Measurements from ENCODE around the gene C1orf21.
"Not testable (repeated sequence)": the region's sequence is repeated elsewhere in the genome, so short reads cannot be mapped to it uniquely, and the experiment has no call there.

C1orf21 gene

DNA sequence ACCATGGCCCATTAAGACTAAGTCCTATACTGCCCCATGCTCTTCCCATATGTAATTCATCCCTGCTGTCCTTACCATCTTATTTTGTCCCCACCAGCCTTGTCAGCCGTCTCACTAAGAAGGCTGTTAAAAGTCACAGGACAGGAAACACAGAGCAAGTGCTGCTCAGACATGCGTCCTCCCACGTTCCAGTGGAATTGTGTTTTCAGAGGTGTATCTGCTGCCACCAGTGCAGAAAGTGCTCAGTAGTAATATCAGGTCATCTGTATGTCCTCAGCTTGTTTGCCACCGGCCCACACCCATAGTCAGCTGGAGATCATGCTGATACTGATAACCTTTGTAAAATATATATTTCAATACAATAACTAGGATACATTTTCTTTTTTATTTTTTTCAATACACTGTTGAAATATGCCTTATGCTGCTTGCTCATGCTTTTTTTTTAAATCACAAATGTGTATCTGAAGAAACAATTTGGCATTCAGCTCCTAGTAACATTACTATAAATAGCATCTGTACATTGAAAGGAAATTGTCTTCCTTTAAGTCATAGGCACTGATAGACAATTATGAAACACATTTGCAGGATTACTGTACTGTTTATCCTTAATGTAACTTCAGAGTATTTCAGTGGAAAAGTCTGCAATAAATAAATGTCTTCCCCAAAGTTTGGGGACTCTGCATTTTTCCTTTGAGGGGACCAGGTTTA, 211.0 kb downstream of the C1orf21 start:
- DNase-seq (ENCODE audit: low read depth, low spot score): no peak

DNA sequence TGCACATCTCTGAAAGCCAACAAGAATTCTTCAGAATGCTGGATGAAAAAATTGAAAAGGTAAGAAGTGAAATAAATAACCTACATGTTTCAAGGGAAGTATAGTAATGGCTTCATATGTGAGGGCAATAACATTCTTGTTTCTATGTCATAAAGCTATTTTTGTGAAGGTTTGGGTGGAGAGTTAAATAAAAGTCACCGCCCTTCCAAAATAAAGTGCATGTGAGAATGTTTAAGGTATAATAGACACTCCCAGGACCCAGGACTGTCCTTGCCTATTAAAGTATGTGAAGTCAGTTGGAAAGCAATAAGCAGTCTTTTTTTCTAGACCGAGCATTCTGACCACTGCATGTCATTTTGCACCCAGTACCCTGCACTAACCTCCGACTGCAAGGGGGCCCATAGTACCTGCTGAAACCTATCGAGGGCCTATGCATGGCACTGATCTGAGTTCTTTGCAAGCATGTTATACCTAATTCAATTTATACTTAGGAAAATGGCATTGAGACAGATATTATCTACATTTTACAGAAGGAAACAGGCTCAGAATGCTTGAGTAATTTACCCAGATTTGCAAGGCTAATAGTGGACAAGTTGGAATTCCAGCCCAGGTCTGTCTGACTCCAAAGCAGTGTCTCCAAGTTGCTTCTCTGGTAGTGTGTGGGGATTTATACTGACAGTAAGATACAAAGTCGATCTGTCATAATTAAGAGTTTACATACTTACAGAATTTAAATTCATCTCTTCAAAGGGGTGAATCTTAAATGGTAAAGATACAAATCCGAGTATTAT, 211.8 kb downstream of the C1orf21 start:
- no peak for DNase-seq (ENCODE audit: low read depth, low spot score)

DNA sequence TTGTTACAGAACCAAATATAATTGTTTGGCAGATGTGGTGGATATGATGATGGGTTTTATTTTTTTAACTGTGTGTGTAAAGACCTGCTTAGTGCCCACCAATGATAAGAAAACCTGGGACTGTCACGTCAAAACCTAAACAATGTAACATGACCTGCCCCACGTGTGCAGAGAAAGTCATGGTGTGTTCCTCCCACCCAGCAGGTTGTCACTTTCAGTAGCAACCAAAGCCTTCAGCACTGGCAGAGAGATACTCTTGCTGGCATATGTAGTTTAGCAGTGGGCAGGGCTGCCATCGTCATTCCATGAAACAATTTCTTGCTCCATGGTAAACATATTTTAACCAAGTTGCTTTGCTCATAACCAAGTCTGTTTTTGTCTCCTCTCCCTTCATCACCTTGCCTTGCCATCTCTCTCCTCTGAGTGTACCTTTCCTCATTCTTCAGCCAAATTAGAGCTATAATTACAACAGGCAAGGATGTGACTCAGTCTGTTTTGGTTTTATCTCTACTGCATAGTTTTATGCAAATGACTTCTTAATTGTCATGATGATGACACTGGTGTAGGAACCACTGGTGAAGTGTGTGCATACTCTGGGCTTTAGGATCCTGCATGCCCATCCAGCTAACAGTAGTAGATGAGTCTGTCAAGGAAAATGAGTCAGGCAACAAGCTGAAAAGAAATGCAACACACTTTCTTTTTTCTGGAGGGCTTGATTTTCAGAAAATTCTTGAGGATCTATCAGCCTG, 217.5 kb downstream of the C1orf21 start:
- no peak for DNase-seq (ENCODE audit: low read depth, low spot score)

DNA sequence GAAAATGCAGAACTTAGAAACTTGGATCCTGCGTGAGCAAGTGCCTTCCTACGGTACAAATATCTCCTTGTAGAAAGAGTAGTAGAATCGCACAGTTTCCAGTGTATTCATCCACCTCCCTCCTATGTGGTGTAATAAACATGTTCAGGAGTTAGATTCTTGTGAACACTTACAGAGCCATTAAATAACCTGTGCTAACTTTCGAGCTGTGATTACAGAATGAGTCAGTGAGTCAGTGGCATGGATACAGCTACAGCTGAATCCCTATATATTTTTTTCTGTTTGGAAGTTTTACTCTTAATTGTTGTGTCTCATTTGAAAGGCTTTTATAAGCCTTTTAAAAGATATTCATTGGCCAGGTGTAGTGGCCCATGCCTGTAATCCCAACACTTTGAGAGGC, 219.1 kb downstream of the C1orf21 start:
- no peak for DNase-seq (ENCODE audit: low read depth, low spot score)

DNA sequence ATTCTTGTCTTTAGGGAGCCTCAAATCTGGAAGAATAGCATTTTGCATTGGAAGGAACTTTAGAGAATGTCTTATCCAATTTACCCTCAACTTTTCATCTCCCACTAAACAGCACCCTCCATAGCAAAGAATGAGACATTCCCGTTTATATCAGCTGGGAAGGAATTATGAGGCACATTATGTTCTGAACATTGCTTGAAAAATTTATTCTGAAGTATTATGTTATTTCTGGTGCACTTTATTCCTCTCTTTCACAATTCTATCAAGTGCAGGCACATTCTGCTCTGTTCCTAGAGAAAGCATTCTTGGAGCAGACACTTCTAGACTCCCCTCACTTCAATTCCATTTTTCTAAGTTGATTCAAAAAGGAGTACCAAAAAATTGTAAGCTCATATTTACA, 220.0 kb downstream of the C1orf21 start:
- DNase-seq (ENCODE audit: low read depth, low spot score): no peak

DNA sequence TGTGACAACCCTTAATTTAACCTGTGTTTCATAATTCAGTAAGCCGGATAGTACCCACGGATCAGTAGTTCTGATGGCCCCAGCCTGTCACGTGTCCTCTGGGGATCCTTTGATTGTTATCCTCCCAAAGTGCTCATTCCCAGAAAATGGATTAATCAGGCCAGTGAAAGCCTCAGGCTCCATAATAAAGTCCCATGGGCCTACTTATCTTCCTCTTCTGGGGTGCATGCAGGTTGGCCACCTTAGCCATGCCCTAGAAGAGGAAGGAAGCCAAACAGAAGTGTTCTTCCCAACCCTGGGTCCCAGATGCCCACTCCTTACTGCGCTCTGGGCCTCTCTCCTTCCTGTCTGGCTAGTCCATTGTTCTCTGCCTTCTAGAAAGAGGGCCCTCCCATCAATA, 221.8 kb downstream of the C1orf21 start:
- DNase-seq (ENCODE audit: low read depth, low spot score): no peak

DNA sequence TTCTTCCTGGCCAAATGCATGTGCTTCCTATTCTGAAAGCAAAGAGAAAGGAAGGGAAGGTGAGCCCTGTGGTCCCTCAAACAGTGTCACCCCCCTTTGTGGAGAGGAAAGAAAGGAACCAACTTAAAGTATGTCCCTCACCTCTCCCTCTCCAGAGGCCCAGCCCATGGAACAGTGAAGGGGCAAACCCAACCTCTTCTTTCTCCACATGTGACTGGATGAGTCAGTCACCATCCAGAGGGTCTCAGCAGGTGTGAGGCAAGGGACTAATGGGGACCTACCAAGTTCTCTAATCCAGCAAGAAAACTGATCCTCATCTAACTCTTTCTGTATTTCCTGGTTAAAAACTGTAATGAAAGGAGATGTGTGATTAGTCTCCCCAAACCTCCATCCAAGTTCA, 222.2 kb downstream of the C1orf21 start:
- DNase-seq (ENCODE audit: low read depth, low spot score): no peak

DNA sequence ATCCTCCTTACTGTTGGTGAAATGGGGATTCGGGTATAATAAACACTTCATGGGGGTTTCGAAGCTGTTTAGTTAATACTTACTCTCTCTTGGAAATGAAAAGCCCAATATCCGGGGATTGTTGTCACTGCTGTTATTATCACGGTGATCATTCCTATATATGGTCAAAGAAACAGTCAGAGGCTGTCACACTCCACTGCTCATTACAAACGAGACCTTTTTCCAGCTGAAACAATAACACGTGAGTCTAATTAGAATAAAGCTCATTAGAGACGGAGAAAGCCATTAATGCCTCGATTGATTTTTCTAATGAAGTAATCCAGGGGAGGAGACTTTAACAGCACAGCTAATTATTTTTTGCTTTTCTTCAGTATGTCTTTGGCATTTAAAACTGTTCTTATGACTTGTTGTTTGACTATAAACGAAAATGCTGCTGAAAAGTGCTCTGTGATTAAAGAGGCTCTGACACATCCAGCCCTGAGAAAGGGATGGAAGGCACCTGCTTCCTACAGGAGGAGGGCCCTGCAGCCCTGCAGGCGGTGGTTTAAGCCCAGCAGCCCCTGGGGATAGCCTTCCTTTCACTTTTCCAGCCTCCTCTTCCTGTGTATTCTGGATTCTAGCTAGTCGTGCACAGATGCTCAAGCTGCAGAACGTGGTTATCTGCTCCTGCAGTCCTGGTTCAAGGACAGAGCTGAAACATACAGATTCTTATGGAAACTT, 224.2 kb downstream of the C1orf21 start:
- no peak for DNase-seq (ENCODE audit: low read depth, low spot score)

DNA sequence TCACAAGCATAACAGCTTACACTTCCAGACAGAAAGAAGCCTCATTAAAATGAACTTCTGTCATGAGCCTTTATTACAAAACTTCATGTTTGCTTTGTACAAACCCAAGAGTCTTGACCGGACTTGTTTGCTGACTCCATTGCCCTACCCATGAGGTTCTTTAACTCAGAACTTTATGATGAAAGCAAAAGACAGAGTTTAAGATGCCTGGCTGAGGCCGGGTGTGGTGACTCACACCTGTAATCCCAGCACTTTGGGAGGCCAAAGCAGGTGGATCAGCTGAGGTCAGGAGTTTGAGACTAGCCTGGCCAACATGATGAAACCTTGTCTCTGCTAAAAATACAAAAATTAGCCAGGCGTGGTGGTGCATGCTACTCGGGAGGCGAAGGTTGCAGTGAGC, 225.4 kb downstream of the C1orf21 start:
- not testable (repeated sequence) for DNase-seq (ENCODE audit: low read depth, low spot score)

DNA sequence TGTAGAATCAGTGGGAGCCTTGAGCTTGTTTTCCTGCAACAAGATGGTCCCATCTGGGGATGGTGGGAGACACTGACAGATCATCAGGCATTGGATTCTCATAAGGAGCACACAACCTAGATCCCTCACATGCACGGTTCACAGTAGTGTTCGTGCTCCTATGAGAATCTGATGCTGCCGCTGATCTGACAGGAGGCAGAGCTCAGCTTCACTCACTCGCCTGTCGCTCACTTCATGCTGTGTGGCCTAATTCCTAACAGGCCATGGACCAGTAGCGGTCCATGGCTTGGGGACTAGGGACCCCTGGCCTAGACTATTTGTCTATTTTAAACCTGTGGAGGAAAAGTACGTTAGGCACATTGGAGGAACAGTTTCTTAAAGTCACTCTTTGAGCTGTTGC, 227.8 kb downstream of the C1orf21 start:
- no peak for DNase-seq (ENCODE audit: low read depth, low spot score)

DNA sequence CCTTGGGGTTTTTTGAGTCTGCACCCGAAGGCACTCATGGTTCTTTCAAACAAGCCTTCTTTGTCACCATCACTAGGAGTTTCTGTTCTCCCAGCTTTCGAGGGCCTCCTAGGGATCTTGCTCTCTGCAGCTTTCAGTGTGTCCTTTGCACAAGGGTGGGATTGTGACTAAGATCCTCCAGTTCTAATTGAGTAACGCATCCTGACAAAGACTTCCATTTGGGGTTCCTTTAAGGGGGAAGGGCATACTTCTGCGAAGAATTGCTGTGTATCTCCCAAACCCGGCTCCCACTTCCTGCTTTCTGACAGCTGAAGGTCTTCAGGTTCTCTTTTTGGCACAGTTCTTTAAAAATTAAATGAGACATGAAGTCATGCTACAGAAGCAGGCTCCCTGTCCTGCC, 228.5 kb downstream of the C1orf21 start:
- no peak for DNase-seq (ENCODE audit: low read depth, low spot score)

DNA sequence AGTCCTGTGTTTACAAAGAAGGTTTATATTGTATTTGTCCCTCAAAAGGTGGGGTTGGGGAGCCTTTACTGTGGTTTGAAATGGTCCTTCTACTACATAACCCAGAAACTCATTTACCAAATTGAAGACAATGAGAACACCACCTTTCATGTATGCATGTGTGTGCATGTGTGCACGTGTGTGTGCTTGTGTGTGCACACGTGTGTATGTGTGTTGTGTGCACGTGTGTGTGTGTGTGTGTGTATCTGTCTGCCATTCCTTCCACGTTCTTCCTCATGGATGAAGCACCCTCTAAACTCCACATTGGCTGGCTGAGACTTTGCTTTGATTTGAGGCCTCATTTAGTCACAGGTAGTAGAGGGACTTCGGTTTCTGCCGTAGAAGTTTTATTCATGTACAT, 229.7 kb downstream of the C1orf21 start:
- no peak for DNase-seq (ENCODE audit: low read depth, low spot score)

DNA sequence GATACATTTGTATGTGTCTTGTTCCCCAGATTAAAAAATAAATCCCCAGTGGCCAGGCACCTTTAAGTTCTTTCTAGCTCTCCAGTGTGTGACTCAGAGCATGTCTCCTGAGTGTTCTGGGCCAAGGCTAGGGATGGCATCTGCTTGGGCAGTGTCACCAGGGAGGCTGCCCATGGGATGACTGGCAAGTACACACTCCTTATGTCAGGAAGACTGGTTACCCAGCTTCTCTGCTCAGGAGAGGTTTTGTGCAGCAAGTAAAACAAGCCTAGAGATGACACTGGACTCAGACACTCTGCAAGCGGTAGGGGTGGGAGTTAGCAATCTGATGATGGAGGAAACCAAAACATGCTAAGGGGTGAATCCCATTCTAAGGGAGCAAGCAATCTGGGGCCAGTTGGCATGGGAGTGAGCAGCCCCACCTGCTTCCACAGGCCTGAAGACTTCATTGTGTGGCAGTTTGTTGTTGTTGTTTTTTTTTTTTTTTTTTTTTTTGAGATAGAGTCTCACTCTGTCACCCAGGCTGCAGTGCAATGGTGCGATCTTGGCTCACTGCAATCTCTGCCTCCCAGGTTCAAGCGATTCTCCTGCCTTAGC, 230.7 kb downstream of the C1orf21 start:
- DNase-seq (ENCODE audit: low read depth, low spot score): no peak

DNA sequence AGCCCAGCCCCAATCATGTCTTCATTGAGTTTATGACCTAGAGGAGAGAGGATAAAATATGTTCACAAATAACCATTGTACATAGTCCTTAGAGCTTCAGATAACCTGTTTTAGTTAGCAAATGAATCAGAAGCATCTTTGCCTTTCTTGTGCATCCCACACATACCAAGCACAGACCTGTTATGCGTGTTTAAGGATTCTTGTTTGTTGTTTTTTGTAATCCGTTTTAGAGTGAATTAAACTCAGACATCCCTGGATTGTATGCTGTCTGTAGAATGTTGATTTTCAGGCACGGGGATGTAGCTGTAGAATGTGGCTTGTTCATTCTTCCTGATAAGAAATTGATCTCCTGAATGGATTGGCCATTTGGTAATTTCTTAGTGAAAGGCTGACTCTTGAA, 232.0 kb downstream of the C1orf21 start:
- no peak for DNase-seq (ENCODE audit: low read depth, low spot score)

DNA sequence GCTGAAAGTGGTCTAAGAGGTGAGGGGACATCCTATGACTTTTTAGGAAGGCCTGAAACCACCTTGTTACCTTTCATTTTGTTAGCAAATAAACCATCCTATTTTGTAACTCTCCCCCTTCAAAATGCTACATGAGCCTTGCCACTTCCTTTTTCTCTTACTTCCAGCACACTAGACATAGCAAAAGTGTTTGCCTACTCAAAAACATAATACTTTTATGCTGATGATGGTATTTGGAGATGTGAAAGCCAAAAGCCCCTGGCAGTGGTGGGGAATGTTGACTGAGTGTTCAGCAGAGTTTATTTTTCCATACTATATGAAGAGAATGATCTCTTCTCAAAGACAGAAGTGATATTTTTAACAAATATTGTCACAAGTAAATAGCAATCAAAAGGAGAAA, 233.6 kb downstream of the C1orf21 start:
- DNase-seq (ENCODE audit: low read depth, low spot score): no peak

DNA sequence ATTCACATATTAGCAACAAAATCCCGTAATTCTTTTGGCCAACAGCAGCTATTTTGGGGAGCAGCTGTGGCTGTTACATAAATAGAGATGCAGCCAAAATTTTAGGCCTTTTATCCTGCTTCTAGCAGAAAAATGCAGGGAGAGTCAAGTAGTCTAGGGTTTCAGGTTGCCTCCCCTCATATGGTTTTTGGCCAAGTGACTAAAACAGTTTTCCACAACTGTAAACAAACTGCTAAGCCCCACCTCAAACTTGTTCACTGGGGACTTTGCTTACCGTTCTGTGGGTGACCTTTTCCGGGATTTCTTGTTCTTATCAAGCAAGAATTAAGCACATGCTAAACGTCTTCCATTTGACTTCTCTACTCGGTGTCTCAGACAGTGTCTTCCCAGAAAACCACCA, 234.4 kb downstream of the C1orf21 start:
- DNase-seq (ENCODE audit: low read depth, low spot score): no peak

DNA sequence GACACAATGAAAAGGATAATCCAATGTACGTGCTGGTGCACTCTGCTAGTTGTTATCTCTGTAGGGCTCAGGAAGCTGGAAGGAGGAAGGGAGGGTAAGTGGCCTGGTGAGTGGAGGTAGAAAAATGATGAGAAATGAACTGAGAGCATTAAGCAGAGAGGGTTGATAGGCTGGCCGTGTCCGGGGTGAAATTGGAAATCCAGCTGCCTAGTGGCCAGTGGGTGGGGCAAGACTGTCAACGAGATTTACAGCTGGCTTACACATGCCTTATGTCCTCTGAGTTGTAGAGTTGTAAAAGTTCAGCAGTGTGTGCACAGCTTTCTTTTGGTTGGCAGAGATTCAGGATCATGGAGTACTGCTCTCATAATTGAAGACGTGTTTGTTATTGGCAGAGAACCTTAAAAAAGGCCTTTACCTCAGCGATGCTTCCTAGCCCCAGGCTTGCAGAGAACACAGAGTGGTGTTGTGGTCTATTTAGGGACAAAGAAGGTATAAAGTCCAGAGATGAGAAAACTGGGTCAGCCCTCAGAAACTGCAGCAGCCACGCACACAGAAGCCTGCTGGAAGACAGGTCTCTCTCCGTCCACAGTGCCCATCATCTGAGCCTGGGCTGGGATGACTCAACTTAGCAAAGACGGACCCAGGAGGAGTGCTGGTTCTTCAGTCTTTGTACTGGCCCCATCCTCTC, 235.5 kb downstream of the C1orf21 start:
- peak; percentile 97 for DNase-seq (ENCODE audit: low read depth, low spot score)

DNA sequence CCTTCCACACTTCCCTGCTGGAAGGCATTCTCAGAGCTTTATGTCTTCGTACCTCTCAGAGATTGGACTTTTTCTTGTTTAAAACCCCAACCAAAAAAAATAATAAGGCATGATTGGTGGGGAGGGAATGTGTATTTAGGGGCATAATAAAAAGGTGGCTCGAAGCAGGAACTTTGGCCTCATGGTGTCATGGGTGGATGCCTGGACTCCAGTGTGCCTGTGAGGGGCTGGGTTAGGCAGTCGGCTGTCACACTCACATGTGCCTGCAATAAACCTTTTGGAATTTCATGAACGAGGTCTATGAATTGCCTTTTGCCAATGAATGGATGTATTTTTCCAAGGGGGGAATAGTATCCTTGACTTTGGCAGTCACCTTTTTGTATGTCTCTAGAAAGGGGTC, 236.6 kb downstream of the C1orf21 start:
- no peak for DNase-seq (ENCODE audit: low read depth, low spot score)

DNA sequence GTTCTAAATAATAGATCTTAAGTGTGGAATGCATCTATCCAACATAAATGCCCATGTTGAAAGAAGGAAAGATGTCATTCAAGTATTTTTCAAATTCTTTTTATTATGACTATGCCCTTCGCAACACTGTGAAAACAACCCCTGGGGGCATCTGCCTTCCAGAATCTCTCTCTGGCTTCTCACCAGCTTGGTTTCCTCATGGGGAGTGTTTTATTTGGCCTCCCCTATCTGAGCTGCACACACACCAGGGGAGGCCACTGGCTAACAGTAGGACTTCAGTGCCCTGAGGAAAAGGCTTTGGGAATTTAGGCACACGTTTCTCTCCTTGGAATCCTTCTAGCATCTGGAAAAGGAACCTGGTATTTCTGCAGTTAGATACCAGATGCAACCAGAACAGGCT, 237.2 kb downstream of the C1orf21 start:
- peak; percentile 70 for DNase-seq (ENCODE audit: low read depth, low spot score)

DNA sequence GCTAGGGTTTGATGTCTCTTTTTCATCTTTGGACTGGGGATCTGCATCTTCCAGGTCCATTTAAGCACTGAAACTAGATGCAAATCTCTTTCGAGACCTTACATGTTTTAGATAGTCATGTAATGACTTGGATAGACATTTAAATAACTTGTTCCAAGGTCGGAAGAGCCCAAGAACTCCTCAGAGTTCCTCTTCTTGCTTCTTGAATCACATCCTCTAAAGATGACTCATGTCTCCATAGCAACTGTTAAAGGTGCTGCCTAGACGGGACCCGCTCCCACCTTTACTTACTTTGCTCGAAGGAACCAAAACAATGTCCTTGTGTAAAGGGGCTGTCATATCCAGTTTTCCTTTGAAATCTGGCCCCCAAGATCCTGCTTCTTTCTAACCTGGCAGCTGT, 237.8 kb downstream of the C1orf21 start:
- no peak for DNase-seq (ENCODE audit: low read depth, low spot score)

DNA sequence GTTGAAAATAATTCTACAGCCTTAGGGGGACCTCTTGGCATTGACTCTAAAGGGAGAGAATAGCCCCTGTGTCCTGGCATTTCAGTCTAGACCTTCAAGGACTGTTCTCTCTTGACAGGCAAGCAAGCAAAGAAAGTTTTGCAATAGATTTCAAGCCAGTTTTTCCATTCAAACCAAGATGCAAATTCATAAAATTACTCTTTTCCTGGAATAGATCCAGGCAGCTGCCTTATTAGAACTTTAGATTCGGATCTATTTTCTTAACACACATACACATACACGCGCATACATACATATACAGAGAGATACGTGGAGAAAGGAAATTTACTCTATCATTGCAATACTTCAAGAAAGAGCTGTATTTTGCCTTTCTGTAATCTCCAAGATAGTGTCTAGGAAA, 238.4 kb downstream of the C1orf21 start:
- no peak for DNase-seq (ENCODE audit: low read depth, low spot score)

Data from brain pericyte (primary cell).